K562 (cell line): Measurements from ENCODE around the gene LGALS3. TPM values are rescaled to one million over a fixed set of nuclear protein-coding genes. Genes with fewer than 3 reads are reported as not detected.
A peak's percentile ranks its signal among the peaks of the same experiment; 100 is the strongest.

Experiments
- DNMT1 ChIP-seq: fragments of 450-650 bp; IDR thresholded peaks from 2 replicates; pipeline ENCODE4 v1.6.1; 2016; ENCODE audit warnings: antibody characterized with exemption, mild to moderate bottlenecking
- ELF1 ChIP-seq: fragments of 200-800 bp; sonication (Bioruptor generic); IDR thresholded peaks from 2 replicates; pipeline ENCODE4 v1.6.1; 2016; ENCODE audit warnings: missing genetic modification characterization, missing compliant biosample characterization
- KDM5B ChIP-seq: fragments of 200-600 bp; sonication (generic); IDR thresholded peaks from 2 replicates; pipeline ENCODE4 v1.6.1; 2012; ENCODE audit warnings: low read depth, mild to moderate bottlenecking, moderate library complexity, low read length, control low read depth, inconsistent platforms; ENCODE audit not compliant: insufficient replicate concordance
- ZNF384 ChIP-seq: IDR thresholded peaks from 2 replicates; pipeline ENCODE4 v1.6.1; 2012; ENCODE audit warnings: low read depth, low read length, improper control_type of control experiment
- ZNF830 ChIP-seq: fragments of 250-450 bp; sonication (Bioruptor Pico); IDR thresholded peaks from 2 replicates; pipeline ENCODE4 v1.5.0; 2021; ENCODE audit warnings: mild to moderate bottlenecking
- polyA plus RNA-seq, 8 experiments: library from polyadenylated mRNA; depleted of rRNA in 4 of 8; stranded (reverse) in 5 of 8; unstranded in 3 of 8; fragments of >200 nt; fragmentation: Nextera tagmentation in 2 of 8; fragmentation: Illumina TruSeq in 1 of 8; extraction: Ambion mirVana in 2 of 8; extraction: Trizol in 1 of 8; gene quantifications; 2 replicates each; pipeline versions ENCODE4 v1.2.1 to v1.2.3, GENCODE V29; 2011 to 2014; ENCODE audit warnings: inconsistent platforms in 1 of 8, missing spikeins in 1 of 8
- total RNA-seq, 7 experiments: library from RNA; depleted of rRNA in 6 of 7; stranded (reverse); fragments of >200 nt in 6 of 7; fragmentation: Illumina TruSeq in 2 of 7; extraction: Trizol in 2 of 7; gene quantifications; 2 replicates each; pipeline versions ENCODE4 v1.2.1 to v1.2.3, GENCODE V29; 2011 to 2021; ENCODE audit warnings: low replicate concordance in 1 of 7
- TF ChIP-seq, protein P1 (sequence below): fragments of 250-450 bp; sonication (Bioruptor Pico); IDR thresholded peaks from 2 replicates; pipeline ENCODE4 v1.4.0; 2020; ENCODE audit warnings: mild to moderate bottlenecking, moderate library complexity
- TF ChIP-seq, protein P2 (sequence below): fragments of 450-650 bp; formaldehyde crosslinking; conservative IDR thresholded peaks from 2 replicates; pipeline ENCODE4 v1.4.0; 2022; ENCODE audit warnings: mild to moderate bottlenecking, missing genetic modification characterization
- TF ChIP-seq, protein P3 (sequence below): fragments of 200-600 bp; sonication (generic); IDR thresholded peaks from one replicate; pipeline ENCODE4 v1.6.1; 2012; ENCODE audit warnings: mild to moderate bottlenecking, low read depth, low read length, inconsistent platforms

LGALS3 gene
- total and polyA plus RNA-seq, 9 of the 15 experiments (the other 6 are each of a cell fraction or from before 2014, with no cell fraction given), result 0.04 to 1.9 (median 1.1) TPM

- TF ChIP-seq, protein P1, sequence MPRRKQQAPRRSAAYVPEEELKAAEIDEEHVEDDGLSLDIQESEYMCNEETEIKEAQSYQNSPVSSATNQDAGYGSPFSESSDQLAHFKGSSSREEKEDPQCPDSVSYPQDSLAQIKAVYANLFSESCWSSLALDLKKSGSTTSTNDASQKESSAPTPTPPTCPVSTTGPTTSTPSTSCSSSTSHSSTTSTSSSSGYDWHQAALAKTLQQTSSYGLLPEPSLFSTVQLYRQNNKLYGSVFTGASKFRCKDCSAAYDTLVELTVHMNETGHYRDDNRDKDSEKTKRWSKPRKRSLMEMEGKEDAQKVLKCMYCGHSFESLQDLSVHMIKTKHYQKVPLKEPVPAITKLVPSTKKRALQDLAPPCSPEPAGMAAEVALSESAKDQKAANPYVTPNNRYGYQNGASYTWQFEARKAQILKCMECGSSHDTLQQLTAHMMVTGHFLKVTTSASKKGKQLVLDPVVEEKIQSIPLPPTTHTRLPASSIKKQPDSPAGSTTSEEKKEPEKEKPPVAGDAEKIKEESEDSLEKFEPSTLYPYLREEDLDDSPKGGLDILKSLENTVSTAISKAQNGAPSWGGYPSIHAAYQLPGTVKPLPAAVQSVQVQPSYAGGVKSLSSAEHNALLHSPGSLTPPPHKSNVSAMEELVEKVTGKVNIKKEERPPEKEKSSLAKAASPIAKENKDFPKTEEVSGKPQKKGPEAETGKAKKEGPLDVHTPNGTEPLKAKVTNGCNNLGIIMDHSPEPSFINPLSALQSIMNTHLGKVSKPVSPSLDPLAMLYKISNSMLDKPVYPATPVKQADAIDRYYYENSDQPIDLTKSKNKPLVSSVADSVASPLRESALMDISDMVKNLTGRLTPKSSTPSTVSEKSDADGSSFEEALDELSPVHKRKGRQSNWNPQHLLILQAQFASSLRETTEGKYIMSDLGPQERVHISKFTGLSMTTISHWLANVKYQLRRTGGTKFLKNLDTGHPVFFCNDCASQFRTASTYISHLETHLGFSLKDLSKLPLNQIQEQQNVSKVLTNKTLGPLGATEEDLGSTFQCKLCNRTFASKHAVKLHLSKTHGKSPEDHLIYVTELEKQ (CRISPR knock-in tag), result no peak
- TF ChIP-seq DNMT1, result no peak
- no peak for TF ChIP-seq ZNF384
- TF ChIP-seq ZNF830, result no peak
- TF ChIP-seq, protein P2, sequence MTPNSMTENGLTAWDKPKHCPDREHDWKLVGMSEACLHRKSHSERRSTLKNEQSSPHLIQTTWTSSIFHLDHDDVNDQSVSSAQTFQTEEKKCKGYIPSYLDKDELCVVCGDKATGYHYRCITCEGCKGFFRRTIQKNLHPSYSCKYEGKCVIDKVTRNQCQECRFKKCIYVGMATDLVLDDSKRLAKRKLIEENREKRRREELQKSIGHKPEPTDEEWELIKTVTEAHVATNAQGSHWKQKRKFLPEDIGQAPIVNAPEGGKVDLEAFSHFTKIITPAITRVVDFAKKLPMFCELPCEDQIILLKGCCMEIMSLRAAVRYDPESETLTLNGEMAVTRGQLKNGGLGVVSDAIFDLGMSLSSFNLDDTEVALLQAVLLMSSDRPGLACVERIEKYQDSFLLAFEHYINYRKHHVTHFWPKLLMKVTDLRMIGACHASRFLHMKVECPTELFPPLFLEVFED (CRISPR knock-in tag), result no peak
- TF ChIP-seq ELF1 (tag), result no peak
- TF ChIP-seq KDM5B, result peak; percentile 85
- TF ChIP-seq, protein P3, sequence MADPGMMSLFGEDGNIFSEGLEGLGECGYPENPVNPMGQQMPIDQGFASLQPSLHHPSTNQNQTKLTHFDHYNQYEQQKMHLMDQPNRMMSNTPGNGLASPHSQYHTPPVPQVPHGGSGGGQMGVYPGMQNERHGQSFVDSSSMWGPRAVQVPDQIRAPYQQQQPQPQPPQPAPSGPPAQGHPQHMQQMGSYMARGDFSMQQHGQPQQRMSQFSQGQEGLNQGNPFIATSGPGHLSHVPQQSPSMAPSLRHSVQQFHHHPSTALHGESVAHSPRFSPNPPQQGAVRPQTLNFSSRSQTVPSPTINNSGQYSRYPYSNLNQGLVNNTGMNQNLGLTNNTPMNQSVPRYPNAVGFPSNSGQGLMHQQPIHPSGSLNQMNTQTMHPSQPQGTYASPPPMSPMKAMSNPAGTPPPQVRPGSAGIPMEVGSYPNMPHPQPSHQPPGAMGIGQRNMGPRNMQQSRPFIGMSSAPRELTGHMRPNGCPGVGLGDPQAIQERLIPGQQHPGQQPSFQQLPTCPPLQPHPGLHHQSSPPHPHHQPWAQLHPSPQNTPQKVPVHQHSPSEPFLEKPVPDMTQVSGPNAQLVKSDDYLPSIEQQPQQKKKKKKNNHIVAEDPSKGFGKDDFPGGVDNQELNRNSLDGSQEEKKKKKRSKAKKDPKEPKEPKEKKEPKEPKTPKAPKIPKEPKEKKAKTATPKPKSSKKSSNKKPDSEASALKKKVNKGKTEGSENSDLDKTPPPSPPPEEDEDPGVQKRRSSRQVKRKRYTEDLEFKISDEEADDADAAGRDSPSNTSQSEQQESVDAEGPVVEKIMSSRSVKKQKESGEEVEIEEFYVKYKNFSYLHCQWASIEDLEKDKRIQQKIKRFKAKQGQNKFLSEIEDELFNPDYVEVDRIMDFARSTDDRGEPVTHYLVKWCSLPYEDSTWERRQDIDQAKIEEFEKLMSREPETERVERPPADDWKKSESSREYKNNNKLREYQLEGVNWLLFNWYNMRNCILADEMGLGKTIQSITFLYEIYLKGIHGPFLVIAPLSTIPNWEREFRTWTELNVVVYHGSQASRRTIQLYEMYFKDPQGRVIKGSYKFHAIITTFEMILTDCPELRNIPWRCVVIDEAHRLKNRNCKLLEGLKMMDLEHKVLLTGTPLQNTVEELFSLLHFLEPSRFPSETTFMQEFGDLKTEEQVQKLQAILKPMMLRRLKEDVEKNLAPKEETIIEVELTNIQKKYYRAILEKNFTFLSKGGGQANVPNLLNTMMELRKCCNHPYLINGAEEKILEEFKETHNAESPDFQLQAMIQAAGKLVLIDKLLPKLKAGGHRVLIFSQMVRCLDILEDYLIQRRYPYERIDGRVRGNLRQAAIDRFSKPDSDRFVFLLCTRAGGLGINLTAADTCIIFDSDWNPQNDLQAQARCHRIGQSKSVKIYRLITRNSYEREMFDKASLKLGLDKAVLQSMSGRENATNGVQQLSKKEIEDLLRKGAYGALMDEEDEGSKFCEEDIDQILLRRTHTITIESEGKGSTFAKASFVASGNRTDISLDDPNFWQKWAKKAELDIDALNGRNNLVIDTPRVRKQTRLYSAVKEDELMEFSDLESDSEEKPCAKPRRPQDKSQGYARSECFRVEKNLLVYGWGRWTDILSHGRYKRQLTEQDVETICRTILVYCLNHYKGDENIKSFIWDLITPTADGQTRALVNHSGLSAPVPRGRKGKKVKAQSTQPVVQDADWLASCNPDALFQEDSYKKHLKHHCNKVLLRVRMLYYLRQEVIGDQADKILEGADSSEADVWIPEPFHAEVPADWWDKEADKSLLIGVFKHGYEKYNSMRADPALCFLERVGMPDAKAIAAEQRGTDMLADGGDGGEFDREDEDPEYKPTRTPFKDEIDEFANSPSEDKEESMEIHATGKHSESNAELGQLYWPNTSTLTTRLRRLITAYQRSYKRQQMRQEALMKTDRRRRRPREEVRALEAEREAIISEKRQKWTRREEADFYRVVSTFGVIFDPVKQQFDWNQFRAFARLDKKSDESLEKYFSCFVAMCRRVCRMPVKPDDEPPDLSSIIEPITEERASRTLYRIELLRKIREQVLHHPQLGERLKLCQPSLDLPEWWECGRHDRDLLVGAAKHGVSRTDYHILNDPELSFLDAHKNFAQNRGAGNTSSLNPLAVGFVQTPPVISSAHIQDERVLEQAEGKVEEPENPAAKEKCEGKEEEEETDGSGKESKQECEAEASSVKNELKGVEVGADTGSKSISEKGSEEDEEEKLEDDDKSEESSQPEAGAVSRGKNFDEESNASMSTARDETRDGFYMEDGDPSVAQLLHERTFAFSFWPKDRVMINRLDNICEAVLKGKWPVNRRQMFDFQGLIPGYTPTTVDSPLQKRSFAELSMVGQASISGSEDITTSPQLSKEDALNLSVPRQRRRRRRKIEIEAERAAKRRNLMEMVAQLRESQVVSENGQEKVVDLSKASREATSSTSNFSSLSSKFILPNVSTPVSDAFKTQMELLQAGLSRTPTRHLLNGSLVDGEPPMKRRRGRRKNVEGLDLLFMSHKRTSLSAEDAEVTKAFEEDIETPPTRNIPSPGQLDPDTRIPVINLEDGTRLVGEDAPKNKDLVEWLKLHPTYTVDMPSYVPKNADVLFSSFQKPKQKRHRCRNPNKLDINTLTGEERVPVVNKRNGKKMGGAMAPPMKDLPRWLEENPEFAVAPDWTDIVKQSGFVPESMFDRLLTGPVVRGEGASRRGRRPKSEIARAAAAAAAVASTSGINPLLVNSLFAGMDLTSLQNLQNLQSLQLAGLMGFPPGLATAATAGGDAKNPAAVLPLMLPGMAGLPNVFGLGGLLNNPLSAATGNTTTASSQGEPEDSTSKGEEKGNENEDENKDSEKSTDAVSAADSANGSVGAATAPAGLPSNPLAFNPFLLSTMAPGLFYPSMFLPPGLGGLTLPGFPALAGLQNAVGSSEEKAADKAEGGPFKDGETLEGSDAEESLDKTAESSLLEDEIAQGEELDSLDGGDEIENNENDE, result no peak
Observed at GRCh38 chr14:55103005-55103640, 25.9 kb upstream of the LGALS3 start (continued).
